ENCODE results near the gene OPRL1.

OPRL1 gene

DNA sequence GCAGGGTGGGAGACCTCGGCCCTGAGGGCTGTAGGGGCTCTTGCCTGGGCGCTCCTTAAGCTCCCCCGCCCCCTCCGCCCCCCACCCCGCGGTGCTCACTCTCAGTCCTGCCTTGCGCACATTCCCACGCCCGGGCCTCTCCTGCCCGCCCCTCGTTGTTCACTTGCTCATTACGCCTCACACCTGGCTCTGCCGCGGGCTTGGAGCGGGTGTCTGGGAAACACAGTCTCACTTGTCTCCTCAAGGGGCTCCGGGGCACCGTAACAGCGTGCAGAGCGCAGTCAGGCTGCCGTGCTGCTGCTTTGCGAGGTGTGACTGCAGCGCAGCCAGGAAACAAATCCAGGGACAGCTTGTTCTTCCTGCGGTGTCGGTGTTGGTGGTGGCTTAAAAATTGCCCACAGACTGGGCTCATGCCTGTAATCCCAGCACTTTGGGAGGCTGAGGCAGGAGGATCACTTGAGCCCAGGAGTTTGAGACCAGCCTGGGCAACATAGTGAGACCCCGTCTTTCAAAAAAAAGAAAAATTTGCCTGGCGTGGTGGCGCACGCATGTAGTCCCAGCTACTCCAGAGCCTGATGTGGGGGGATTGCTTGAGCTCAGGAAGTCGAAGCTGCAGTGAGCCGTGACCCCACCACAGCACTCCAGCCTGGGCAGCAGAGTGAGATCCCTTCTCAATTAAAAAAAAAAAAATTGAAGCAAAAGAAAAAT, 22.9 kb downstream of the OPRL1 start:
- no peak overlapping the region for H2AK5ac ChIP-seq (ENCODE audit: low read length)
- H3K4me3 ChIP-seq (ENCODE audit: low read depth, low read length) = no peak overlapping the region
- no peak overlapping the region for H3K27ac ChIP-seq (ENCODE audit: low read depth, low read length)
- no peak overlapping the region for H3K18ac ChIP-seq (ENCODE audit: low read length)
- peak overlapping the region; percentile 32 for H2AFZ ChIP-seq (ENCODE audit: insufficient read depth, low read length, poor library complexity)
- H3K4me1 ChIP-seq (ENCODE audit: control insufficient read depth in 1 of 2, insufficient read depth in 2 of 2, low read length in 2 of 2) = peaks cover 0 to 2% of the 10 kb centered on the region in 2 experiments
- no peak overlapping the region for H2BK12ac ChIP-seq (ENCODE audit: low read length)
- H3K4me2 ChIP-seq (ENCODE audit: low read length) = peak overlapping the region; percentile 52
- no peak overlapping the region for H3K4ac ChIP-seq (ENCODE audit: low read depth, low read length)
- H3K79me2 ChIP-seq (ENCODE audit: control insufficient read depth, insufficient read depth, low read length, poor library complexity) = no peaks in the 10 kb centered on the region
- peaks cover 6% of the 10 kb centered on the region for H3K27me3 ChIP-seq (ENCODE audit: insufficient read depth, low read length)
- no peak overlapping the region for H4K12ac ChIP-seq (ENCODE audit: low read depth, low read length)
- DNase-seq = no peak
- peaks cover 4% of the 10 kb centered on the region for H3K9me3 ChIP-seq (ENCODE audit: insufficient read depth, low read depth, low read length)
- no peak overlapping the region for H4K91ac ChIP-seq (ENCODE audit: low read depth, low read length)
- no peak overlapping the region for H3K23ac ChIP-seq (ENCODE audit: low read length)
- no peak overlapping the region for H2BK120ac ChIP-seq (ENCODE audit: insufficient read depth, low read length, poor library complexity)
- H3K79me1 ChIP-seq (ENCODE audit: low read length) = no peaks in the 10 kb centered on the region
- no peak overlapping the region for H3K9ac ChIP-seq (ENCODE audit: low read length)
- H4K8ac ChIP-seq (ENCODE audit: low read depth, low read length) = no peak overlapping the region
- no peak overlapping the region for H2BK5ac ChIP-seq (ENCODE audit: low read depth, low read length, poor library complexity)
- no CpG with 5 or more reads among the region's 30 CpGs for WGBS (ENCODE audit: extremely low coverage, insufficient coverage, insufficient read length)
- no peak overlapping the region for H3K14ac ChIP-seq (ENCODE audit: low read length)
- H3K36me3 ChIP-seq (ENCODE audit: control insufficient read depth in 1 of 2, insufficient read depth in 2 of 2, low read length in 2 of 2) = no peaks in the 10 kb centered on the region

DNA sequence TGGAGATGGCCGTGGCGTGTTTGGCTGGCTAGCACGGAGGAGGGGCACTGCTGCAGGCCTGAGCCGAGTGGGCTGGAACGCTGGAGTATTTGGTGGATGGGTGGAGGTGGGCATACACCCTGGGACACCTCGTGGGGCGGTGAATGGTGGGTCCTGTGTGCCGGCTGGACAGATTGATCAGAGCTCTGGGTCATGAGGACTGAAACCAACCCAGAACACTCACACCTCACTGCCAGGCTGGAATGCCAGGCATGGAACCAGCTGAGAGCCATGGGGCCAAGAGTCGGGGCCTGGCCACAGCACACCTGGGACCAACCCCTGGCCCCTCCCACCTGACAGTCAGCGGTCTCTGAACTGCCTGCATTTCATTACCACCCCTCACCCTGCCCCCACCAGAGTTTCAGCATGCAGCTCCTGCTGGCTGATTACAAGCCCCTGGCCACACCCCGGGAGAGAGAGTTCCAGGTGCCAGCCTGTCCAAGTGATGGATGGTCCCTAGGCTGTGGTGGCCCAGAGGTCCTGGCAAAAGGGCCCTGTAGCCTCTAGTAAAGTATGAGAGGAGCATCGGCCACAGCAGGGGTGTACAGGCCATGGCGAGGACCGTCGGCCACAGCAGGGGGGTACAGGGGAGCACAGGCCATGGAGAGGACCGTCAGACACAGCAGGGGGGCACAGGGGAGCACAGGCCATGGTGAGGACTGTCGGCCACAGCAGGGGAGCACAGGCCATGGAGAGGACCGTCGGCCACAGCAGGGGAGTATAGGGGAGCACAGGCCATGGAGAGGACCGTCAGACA, 24.2 kb downstream of the OPRL1 start:
- H3K36me3 ChIP-seq (ENCODE audit: control insufficient read depth in 1 of 2, insufficient read depth in 2 of 2, low read length in 2 of 2) = no peaks in the 10 kb centered on the region
- no peaks in the 10 kb centered on the region for H3K79me1 ChIP-seq (ENCODE audit: low read length)
- H3K27me3 ChIP-seq (ENCODE audit: insufficient read depth, low read length) = peaks cover 6% of the 10 kb centered on the region
- H2BK120ac ChIP-seq (ENCODE audit: insufficient read depth, low read length, poor library complexity) = no peak overlapping the region
- no peak overlapping the region for H4K8ac ChIP-seq (ENCODE audit: low read depth, low read length)
- no peaks in the 10 kb centered on the region for H3K79me2 ChIP-seq (ENCODE audit: control insufficient read depth, insufficient read depth, low read length, poor library complexity)
- no peak for DNase-seq
- H2BK5ac ChIP-seq (ENCODE audit: low read depth, low read length, poor library complexity) = no peak overlapping the region
- H3K4ac ChIP-seq (ENCODE audit: low read depth, low read length) = no peak overlapping the region
- WGBS (ENCODE audit: extremely low coverage, insufficient coverage, insufficient read length) = no CpG with 5 or more reads among the region's 20 CpGs
- H3K14ac ChIP-seq (ENCODE audit: low read length) = no peak overlapping the region
- no peak overlapping the region for H3K9ac ChIP-seq (ENCODE audit: low read length)
- no peak overlapping the region for H3K23ac ChIP-seq (ENCODE audit: low read length)
- no peak overlapping the region for H3K4me2 ChIP-seq (ENCODE audit: low read length)
- peaks cover 1% of the 10 kb centered on the region for H3K9me3 ChIP-seq (ENCODE audit: insufficient read depth, low read depth, low read length)
- H2AK5ac ChIP-seq (ENCODE audit: low read length) = no peak overlapping the region
- peaks cover 0 to 2% of the 10 kb centered on the region in 2 experiments for H3K4me1 ChIP-seq (ENCODE audit: control insufficient read depth in 1 of 2, insufficient read depth in 2 of 2, low read length in 2 of 2)
- H4K12ac ChIP-seq (ENCODE audit: low read depth, low read length) = no peak overlapping the region
- H2AFZ ChIP-seq (ENCODE audit: insufficient read depth, low read length, poor library complexity) = no peak overlapping the region
- H2BK12ac ChIP-seq (ENCODE audit: low read length) = no peak overlapping the region
- H4K91ac ChIP-seq (ENCODE audit: low read depth, low read length) = no peak overlapping the region
- H3K27ac ChIP-seq (ENCODE audit: low read depth, low read length) = no peak overlapping the region
- H3K4me3 ChIP-seq (ENCODE audit: low read depth, low read length) = no peak overlapping the region
- H3K18ac ChIP-seq (ENCODE audit: low read length) = no peak overlapping the region

DNA sequence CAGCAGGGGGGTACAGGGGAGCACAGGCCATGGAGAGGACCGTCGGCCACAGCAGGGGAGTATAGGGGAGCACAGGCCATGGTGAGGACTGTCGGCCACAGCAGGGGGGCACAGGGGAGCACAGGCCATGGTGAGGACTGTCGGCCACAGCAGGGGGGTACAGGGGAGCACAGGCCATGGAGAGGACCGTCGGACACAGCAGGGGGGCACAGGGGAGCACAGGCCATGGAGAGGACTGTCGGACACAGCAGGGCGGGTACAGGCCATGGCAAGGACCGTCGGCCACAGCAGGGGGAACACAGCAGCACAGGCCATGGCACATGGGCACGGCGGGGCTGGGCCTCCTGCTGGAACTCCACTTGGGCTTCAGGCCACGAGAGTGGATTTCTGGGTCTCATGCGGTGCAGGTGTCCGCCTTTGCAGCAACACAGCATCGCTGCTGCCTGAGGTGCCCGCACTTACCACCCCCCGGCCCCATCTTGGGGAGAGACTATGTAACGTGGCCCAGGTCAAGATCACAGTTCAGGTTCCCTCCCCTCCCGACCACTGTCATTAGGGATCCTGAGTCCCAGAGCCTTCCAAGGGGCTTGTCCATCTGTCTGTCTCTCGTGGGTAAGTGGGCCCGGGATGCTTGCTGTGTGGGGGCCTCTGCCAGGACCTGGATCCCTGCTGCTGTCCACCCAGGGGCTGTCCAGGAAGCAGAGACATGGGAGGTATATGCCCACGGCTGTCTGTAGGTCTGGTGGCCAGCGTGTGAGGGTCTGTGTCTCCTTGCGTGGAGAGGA, 25.0 kb downstream of the OPRL1 start:
- H3K4me1 ChIP-seq (ENCODE audit: control insufficient read depth in 1 of 2, insufficient read depth in 2 of 2, low read length in 2 of 2) = peaks cover 0 to 2% of the 10 kb centered on the region in 2 experiments
- H2BK12ac ChIP-seq (ENCODE audit: low read length) = no peak overlapping the region
- no peak overlapping the region for H4K8ac ChIP-seq (ENCODE audit: low read depth, low read length)
- H2AFZ ChIP-seq (ENCODE audit: insufficient read depth, low read length, poor library complexity) = no peak overlapping the region
- no CpG with 5 or more reads among the region's 25 CpGs for WGBS (ENCODE audit: extremely low coverage, insufficient coverage, insufficient read length)
- no peak overlapping the region for H2AK5ac ChIP-seq (ENCODE audit: low read length)
- H3K27me3 ChIP-seq (ENCODE audit: insufficient read depth, low read length) = peaks cover 6% of the 10 kb centered on the region
- no peak overlapping the region for H4K91ac ChIP-seq (ENCODE audit: low read depth, low read length)
- no peaks in the 10 kb centered on the region for H3K79me2 ChIP-seq (ENCODE audit: control insufficient read depth, insufficient read depth, low read length, poor library complexity)
- no peak overlapping the region for H2BK5ac ChIP-seq (ENCODE audit: low read depth, low read length, poor library complexity)
- no peak overlapping the region for H3K4me2 ChIP-seq (ENCODE audit: low read length)
- no peak for DNase-seq
- H3K9ac ChIP-seq (ENCODE audit: low read length) = no peak overlapping the region
- no peaks in the 10 kb centered on the region for H3K36me3 ChIP-seq (ENCODE audit: control insufficient read depth in 1 of 2, insufficient read depth in 2 of 2, low read length in 2 of 2)
- no peak overlapping the region for H2BK120ac ChIP-seq (ENCODE audit: insufficient read depth, low read length, poor library complexity)
- no peak overlapping the region for H3K4ac ChIP-seq (ENCODE audit: low read depth, low read length)
- no peak overlapping the region for H3K23ac ChIP-seq (ENCODE audit: low read length)
- no peaks in the 10 kb centered on the region for H3K79me1 ChIP-seq (ENCODE audit: low read length)
- H3K14ac ChIP-seq (ENCODE audit: low read length) = no peak overlapping the region
- no peak overlapping the region for H3K18ac ChIP-seq (ENCODE audit: low read length)
- no peak overlapping the region for H4K12ac ChIP-seq (ENCODE audit: low read depth, low read length)
- H3K27ac ChIP-seq (ENCODE audit: low read depth, low read length) = no peak overlapping the region
- H3K4me3 ChIP-seq (ENCODE audit: low read depth, low read length) = no peak overlapping the region
- H3K9me3 ChIP-seq (ENCODE audit: insufficient read depth, low read depth, low read length) = no peaks in the 10 kb centered on the region

- Histone ChIP-seq H4K8ac (ENCODE audit: low read depth, low read length) (no peak overlapping the region), H4K12ac (ENCODE audit: low read depth, low read length) (no peak overlapping the region), H2AFZ (ENCODE audit: insufficient read depth, low read length, poor library complexity) (no peak overlapping the region), H3K36me3 (ENCODE audit: control insufficient read depth in 1 of 2, insufficient read depth in 2 of 2, low read length in 2 of 2) (no peaks in the 10 kb centered on the region), H4K91ac (ENCODE audit: low read depth, low read length) (no peak overlapping the region), H3K79me1 (ENCODE audit: low read length) (no peaks in the 10 kb centered on the region), H2AK5ac (ENCODE audit: low read length) (no peak overlapping the region), H3K27ac (ENCODE audit: low read depth, low read length) (no peak overlapping the region), H3K14ac (ENCODE audit: low read length) (no peak overlapping the region), H3K9me3 (ENCODE audit: insufficient read depth, low read depth, low read length) (no peaks in the 10 kb centered on the region), H3K9ac (ENCODE audit: low read length) (no peak overlapping the region), H3K4me1 (ENCODE audit: control insufficient read depth in 1 of 2, insufficient read depth in 2 of 2, low read length in 2 of 2) (peaks cover 0 to 2% of the 10 kb centered on the region in 2 experiments), H3K18ac (ENCODE audit: low read length) (no peak overlapping the region), H3K27me3 (ENCODE audit: insufficient read depth, low read length) (peaks cover 6% of the 10 kb centered on the region), H3K4me3 (ENCODE audit: low read depth, low read length) (no peak overlapping the region), H2BK120ac (ENCODE audit: insufficient read depth, low read length, poor library complexity) (no peak overlapping the region), H3K23ac (ENCODE audit: low read length) (no peak overlapping the region), H3K4me2 (ENCODE audit: low read length) (no peak overlapping the region), H3K79me2 (ENCODE audit: control insufficient read depth, insufficient read depth, low read length, poor library complexity) (no peaks in the 10 kb centered on the region), H2BK5ac (ENCODE audit: low read depth, low read length, poor library complexity) (no peak overlapping the region), H3K4ac (ENCODE audit: low read depth, low read length) (no peak overlapping the region), H2BK12ac (ENCODE audit: low read length) (no peak overlapping the region)
- DNase-seq = no peak
- no CpG with 5 or more reads among the region's 39 CpGs for WGBS (ENCODE audit: extremely low coverage, insufficient coverage, insufficient read length)
Observed at GRCh38 chr20:64105846-64106434, 26.1 kb downstream of the OPRL1 start.
